Measurements from ENCODE around the gene IRF3.

The IRF3 gene

GRCh38 chr19:49665351-49666119, at the start of gene IRF3, which contains the start of gene BCL2L12:
Gene IRF3 (minus strand): TSS chr19:49665857. CDS start chr19:49664838, 1,019 bp downstream.
Gene BCL2L12 (plus strand): TSS chr19:49665933. CDS start chr19:49666693, 760 bp downstream.
- H3K4me3 ChIP-seq (ENCODE audit: low read depth, low read length): peak within 1 kb of the TSS; percentile 86

GRCh38 chr19:49713236-49713845, 47.7 kb upstream of the IRF3 start:
- no peak overlapping the region for H3K4me3 ChIP-seq (ENCODE audit: low read depth, low read length)

- no peak overlapping the region for H3K4me3 ChIP-seq (ENCODE audit: low read depth, low read length)
These were observed 46.8 kb upstream of the IRF3 start for GRCh38 chr19:49712397-49712859.

- H3K4me3 ChIP-seq (ENCODE audit: low read depth, low read length): no peak overlapping the region
These were observed 44.8 kb upstream of the IRF3 start for GRCh38 chr19:49710372-49710951.

GRCh38 chr19:49705919-49706318, 40.3 kb upstream of the IRF3 start:
- no peak overlapping the region for H3K4me3 ChIP-seq (ENCODE audit: low read depth, low read length)

GRCh38 chr19:49704888-49705642, 39.4 kb upstream of the IRF3 start:
- no peak overlapping the region for H3K4me3 ChIP-seq (ENCODE audit: low read depth, low read length)

GRCh38 chr19:49701271-49701786, 35.7 kb upstream of the IRF3 start:
- no peak overlapping the region for H3K4me3 ChIP-seq (ENCODE audit: low read depth, low read length)

- H3K4me3 ChIP-seq (ENCODE audit: low read depth, low read length): no peak overlapping the region
These were observed 34.9 kb upstream of the IRF3 start for GRCh38 chr19:49700563-49700962.

- H3K4me3 ChIP-seq (ENCODE audit: low read depth, low read length): no peak overlapping the region
These were observed 33.7 kb upstream of the IRF3 start for GRCh38 chr19:49699364-49699763.

GRCh38 chr19:49696865-49697264, 31.2 kb upstream of the IRF3 start:
- no peak overlapping the region for H3K4me3 ChIP-seq (ENCODE audit: low read depth, low read length)

GRCh38 chr19:49696115-49696514, 30.5 kb upstream of the IRF3 start:
- H3K4me3 ChIP-seq (ENCODE audit: low read depth, low read length): no peak overlapping the region

GRCh38 chr19:49692147-49692506, 26.5 kb upstream of the IRF3 start:
- no peak overlapping the region for H3K4me3 ChIP-seq (ENCODE audit: low read depth, low read length)

- peak overlapping the region; percentile 42 for H3K4me3 ChIP-seq (ENCODE audit: low read depth, low read length)
These were observed 25.8 kb upstream of the IRF3 start for GRCh38 chr19:49691243-49692146.

GRCh38 chr19:49690656-49691242, 25.1 kb upstream of the IRF3 start, which contains the start of gene CPT1C:
Gene CPT1C (plus strand): TSS chr19:49691116. CDS start chr19:49692253, 1,137 bp downstream.
- H3K4me3 ChIP-seq (ENCODE audit: low read depth, low read length): peak within 1 kb of the TSS; percentile 59

GRCh38 chr19:49690079-49690655, 24.5 kb upstream of the IRF3 start:
- H3K4me3 ChIP-seq (ENCODE audit: low read depth, low read length): peak overlapping the region; percentile 59

- H3K4me3 ChIP-seq (ENCODE audit: low read depth, low read length): peak within 1 kb of the TSS; percentile 59
These were observed 23.7 kb upstream of the IRF3 start, which contains the start of gene ADM5 for GRCh38 chr19:49689133-49690078. Gene ADM5 (plus strand): TSS chr19:49689594. CDS start chr19:49689838, 244 bp downstream.

GRCh38 chr19:49688531-49689132, 23.0 kb upstream of the IRF3 start:
- no peak overlapping the region for H3K4me3 ChIP-seq (ENCODE audit: low read depth, low read length)
